Endothelial cell (in vitro differentiated cells): ENCODE results near the gene CPSF7. TPM values are rescaled to one million over a fixed set of nuclear protein-coding genes. Genes with fewer than 3 reads are reported as not detected.

Experiments used
- DNase-seq: peaks from one replicate; pipeline ENCODE4 v3.0.0; 2021; ENCODE audit warnings: low spot score
- H3K27ac Mint-ChIP-seq: one replicate; pipeline ENCODE4 v1.8.0; 2021; ENCODE audit warnings: mixed read lengths, inconsistent platforms; ENCODE audit not compliant: unreplicated experiment
- H3K27me3 Mint-ChIP-seq: one replicate; pipeline ENCODE4 v1.8.0; 2021; ENCODE audit warnings: mild to moderate bottlenecking, moderate library complexity, mixed read lengths, inconsistent platforms; ENCODE audit not compliant: unreplicated experiment
- H3K36me3 Mint-ChIP-seq: one replicate; pipeline ENCODE4 v1.8.0; 2021; ENCODE audit warnings: mild to moderate bottlenecking, low read depth, mixed read lengths, inconsistent platforms; ENCODE audit not compliant: unreplicated experiment
- H3K4me1 Mint-ChIP-seq: one replicate; pipeline ENCODE4 v1.8.0; 2021; ENCODE audit warnings: mild to moderate bottlenecking, mixed read lengths, inconsistent platforms; ENCODE audit not compliant: unreplicated experiment
- H3K4me3 Mint-ChIP-seq: one replicate; pipeline ENCODE4 v1.8.0; 2021; ENCODE audit warnings: mild to moderate bottlenecking, mixed read lengths, inconsistent platforms; ENCODE audit not compliant: unreplicated experiment
- H3K9me3 Mint-ChIP-seq: one replicate; pipeline ENCODE4 v1.8.0; 2021; ENCODE audit warnings: mixed read lengths, inconsistent platforms; ENCODE audit not compliant: unreplicated experiment
- total RNA-seq: library from RNA; stranded (reverse); fragmentation: NEBNext Ultra II Directional; extraction: Animal tissue kit (Norgen Biotek cat#: 25700); gene quantifications from one replicate; pipeline ENCODE4 v1.2.1, GENCODE V29; 2021; ENCODE audit not compliant: unreplicated experiment
- TF ChIP-seq, protein P1 (sequence below): fragments of 200-600 bp; sonication (generic); IDR thresholded peaks from one replicate; pipeline ENCODE4 v1.5.0; 2021; ENCODE audit warnings: antibody characterized with exemption; ENCODE audit not compliant: unreplicated experiment

CPSF7 gene
- total RNA-seq, 1 donor from 2014 or later = 79.5 TPM

DNA sequence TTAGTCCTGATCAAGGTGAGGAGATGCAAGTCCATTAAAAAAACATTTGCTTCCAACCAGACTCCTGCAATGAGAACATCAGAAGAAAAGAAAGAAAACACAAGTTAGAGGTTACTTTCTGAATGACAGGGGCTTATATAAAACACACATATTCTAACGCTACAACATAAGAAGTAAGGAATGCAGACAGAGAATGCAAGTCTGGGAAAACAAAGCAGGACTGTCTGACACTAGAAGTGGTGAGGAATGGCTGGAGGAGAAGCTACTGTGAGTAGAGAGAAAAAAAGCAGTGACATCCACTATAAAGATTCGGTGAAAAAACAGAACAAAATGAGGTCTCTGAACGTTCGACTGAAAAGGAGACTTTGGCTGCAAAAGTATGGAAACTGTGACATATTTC is 25.1 kb downstream of the CPSF7 start:
- no peaks in the 10 kb centered on the region for H3K9me3 Mint-ChIP-seq
- H3K4me1 Mint-ChIP-seq = peaks cover 22% of the 10 kb centered on the region
- TF ChIP-seq, protein P1, sequence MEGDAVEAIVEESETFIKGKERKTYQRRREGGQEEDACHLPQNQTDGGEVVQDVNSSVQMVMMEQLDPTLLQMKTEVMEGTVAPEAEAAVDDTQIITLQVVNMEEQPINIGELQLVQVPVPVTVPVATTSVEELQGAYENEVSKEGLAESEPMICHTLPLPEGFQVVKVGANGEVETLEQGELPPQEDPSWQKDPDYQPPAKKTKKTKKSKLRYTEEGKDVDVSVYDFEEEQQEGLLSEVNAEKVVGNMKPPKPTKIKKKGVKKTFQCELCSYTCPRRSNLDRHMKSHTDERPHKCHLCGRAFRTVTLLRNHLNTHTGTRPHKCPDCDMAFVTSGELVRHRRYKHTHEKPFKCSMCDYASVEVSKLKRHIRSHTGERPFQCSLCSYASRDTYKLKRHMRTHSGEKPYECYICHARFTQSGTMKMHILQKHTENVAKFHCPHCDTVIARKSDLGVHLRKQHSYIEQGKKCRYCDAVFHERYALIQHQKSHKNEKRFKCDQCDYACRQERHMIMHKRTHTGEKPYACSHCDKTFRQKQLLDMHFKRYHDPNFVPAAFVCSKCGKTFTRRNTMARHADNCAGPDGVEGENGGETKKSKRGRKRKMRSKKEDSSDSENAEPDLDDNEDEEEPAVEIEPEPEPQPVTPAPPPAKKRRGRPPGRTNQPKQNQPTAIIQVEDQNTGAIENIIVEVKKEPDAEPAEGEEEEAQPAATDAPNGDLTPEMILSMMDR = no peak
- no peak for DNase-seq
- peaks cover 35% of the 10 kb centered on the region for H3K36me3 Mint-ChIP-seq
- peak overlapping the region; percentile 38 for H3K27ac Mint-ChIP-seq
- peaks cover 4% of the 10 kb centered on the region for H3K27me3 Mint-ChIP-seq
- no peak overlapping the region for H3K4me3 Mint-ChIP-seq

DNA sequence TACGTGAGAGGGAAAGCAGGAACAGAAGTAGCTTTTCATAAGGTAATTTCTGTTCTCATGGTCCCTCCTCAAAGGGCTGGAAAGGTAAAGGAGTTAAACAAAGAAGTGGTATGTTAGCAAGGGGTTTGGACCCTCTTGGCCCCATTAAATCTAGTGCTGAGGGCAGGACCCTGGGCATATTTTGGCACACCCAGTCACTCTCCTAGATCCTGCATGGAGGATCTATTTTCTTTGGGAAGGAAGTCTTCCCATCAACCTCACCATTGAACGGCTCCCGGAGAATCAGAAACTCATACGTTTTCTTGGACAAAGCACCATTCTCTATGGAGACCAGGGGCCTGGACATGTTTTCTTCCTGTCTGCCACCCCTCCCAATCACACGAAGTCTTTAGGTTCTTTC is 25.7 kb downstream of the CPSF7 start:
- H3K36me3 Mint-ChIP-seq = peaks cover 35% of the 10 kb centered on the region
- no peaks in the 10 kb centered on the region for H3K9me3 Mint-ChIP-seq
- TF ChIP-seq, protein P1 = no peak
- H3K4me1 Mint-ChIP-seq = peaks cover 22% of the 10 kb centered on the region
- H3K27ac Mint-ChIP-seq = peak overlapping the region; percentile 38
- H3K4me3 Mint-ChIP-seq = no peak overlapping the region
- no peak for DNase-seq
- H3K27me3 Mint-ChIP-seq = peaks cover 4% of the 10 kb centered on the region

DNA sequence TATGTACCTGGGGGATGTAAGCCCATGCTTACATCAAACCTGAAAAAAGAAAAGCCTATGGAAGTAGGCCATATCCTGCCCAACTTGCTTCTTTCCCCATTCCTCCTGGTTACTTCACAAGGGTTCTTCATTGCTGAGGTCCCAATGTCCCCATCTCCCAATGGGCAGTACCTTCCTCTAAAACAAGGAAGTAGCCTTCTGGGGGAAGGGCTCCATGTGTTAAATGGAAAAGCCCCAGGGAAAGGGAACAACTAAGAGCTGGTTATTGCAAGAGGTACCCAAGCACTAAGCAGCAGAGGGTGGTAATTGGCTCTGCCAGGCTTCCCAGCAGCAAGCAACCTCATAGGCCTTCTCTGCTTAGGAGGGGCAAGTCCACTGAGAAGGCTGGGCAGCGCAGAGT is 26.1 kb downstream of the CPSF7 start:
- Mint-ChIP-seq H3K36me3 (peaks cover 38% of the 10 kb centered on the region), H3K9me3 (no peaks in the 10 kb centered on the region), H3K4me1 (peaks cover 22% of the 10 kb centered on the region), H3K27me3 (peaks cover 4% of the 10 kb centered on the region), H3K27ac (no peak overlapping the region), H3K4me3 (no peak overlapping the region)
- TF ChIP-seq, protein P1 = no peak
- DNase-seq = no peak

DNA sequence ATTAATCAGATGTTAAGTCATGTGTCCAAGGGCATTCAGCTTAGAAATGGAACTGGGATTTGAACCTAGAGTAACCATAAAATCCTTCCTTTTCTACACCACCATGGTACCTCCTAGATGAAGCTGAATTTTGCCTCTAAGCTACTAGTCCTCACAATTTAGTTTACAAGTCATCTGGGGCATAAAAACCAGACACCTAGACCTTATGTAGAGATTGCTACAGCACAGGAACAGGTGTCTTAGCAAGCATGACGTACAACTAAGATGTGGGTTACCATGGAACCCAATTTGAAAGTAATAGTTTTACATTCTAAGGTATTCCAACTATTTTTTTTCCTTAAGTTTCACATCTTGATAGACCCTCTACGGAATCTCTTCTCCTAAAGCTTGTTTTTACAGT is 28.2 kb downstream of the CPSF7 start:
- H3K9me3 Mint-ChIP-seq = no peaks in the 10 kb centered on the region
- H3K27me3 Mint-ChIP-seq = peaks cover 3% of the 10 kb centered on the region
- no peak for DNase-seq
- H3K27ac Mint-ChIP-seq = no peak overlapping the region
- H3K4me3 Mint-ChIP-seq = no peak overlapping the region
- peaks cover 25% of the 10 kb centered on the region for H3K36me3 Mint-ChIP-seq
- peaks cover 19% of the 10 kb centered on the region for H3K4me1 Mint-ChIP-seq
- TF ChIP-seq, protein P1 = no peak

DNA sequence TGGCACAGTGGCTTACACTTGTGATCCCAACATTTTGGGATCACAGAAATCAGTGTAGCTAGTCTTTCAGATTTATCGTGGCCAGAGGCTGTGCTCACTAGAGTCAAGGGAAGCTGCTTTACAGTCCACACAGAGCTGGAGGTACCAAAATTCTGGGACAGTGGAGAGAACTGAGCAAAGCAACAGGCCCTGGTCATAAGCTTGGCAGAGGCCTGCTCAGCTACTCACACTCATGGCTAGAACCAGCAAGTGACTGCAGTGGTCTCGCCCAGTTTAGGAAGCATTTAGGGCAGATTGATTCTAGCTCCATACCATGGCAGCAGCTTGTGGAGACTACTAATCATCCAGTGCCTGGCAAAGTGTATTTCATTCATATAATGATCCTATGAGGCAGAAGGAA is 28.6 kb downstream of the CPSF7 start:
- TF ChIP-seq, protein P1 = no peak
- H3K27me3 Mint-ChIP-seq = peaks cover 3% of the 10 kb centered on the region
- DNase-seq = no peak
- H3K4me1 Mint-ChIP-seq = peaks cover 19% of the 10 kb centered on the region
- H3K36me3 Mint-ChIP-seq = peaks cover 25% of the 10 kb centered on the region
- no peaks in the 10 kb centered on the region for H3K9me3 Mint-ChIP-seq
- H3K4me3 Mint-ChIP-seq = no peak overlapping the region
- H3K27ac Mint-ChIP-seq = peak overlapping the region; percentile 76
